ENCODE data around the gene APOBEC3H. TPM values are rescaled to one million over a fixed set of nuclear protein-coding genes. Genes with fewer than 3 reads are reported as not detected.
"Not testable (repeated sequence)": the region's sequence is repeated elsewhere in the genome, so short reads cannot be mapped to it uniquely, and the experiment has no call there.

APOBEC3H gene
- 10 to 100 TPM; 11.9 to 13.2 TPM for total RNA-seq

GRCh38 chr22:39097098-39098020 is at the start of gene APOBEC3H:
APOBEC3H (plus strand) TSS chr22:39097244; CDS start chr22:39100279, 3,035 bp downstream.
- Mint-ChIP-seq H3K27ac (peak within 1 kb of the TSS; percentile 84), H3K4me1 (ENCODE audit: low read depth) (peaks cover 74% of the 10 kb centered on the region), H3K36me3 (ENCODE audit: low read depth) (no peaks in the 10 kb centered on the region), H3K9me3 (no peaks in the 10 kb centered on the region), H3K4me3 (peak within 1 kb of the TSS; percentile 67), H3K27me3 (ENCODE audit: low read depth) (no peaks in the 10 kb centered on the region)
- CTCF ChIA-PET, result interaction anchor here (1.1 kb wide), 1 partner anchor 236 kb away, joined by 3 read pairs; no protein-coding TSS in a partner anchor
- peak; percentile 71 for DNase-seq
- intact Hi-C loops (cut with micrococcal nuclease), result loop anchor here (5.0 kb wide), 1 partner anchor 390 kb away; the partner anchor contains the start of gene GTPBP1

GRCh38 chr22:39049486-39049885 is 47.6 kb upstream of the APOBEC3H start:
- H3K4me3 Mint-ChIP-seq; H3K9me3 Mint-ChIP-seq; H3K27me3 Mint-ChIP-seq (ENCODE audit: low read depth); H3K27ac Mint-ChIP-seq; H3K36me3 Mint-ChIP-seq (ENCODE audit: low read depth); intact Hi-C loops (cut with micrococcal nuclease); H3K4me1 Mint-ChIP-seq (ENCODE audit: low read depth); CTCF ChIA-PET; DNase-seq: not testable (repeated sequence)

GRCh38 chr22:39051844-39052495 is 45.1 kb upstream of the APOBEC3H start:
- CTCF ChIA-PET; H3K4me3 Mint-ChIP-seq; H3K27me3 Mint-ChIP-seq (ENCODE audit: low read depth); H3K27ac Mint-ChIP-seq; H3K9me3 Mint-ChIP-seq; H3K36me3 Mint-ChIP-seq (ENCODE audit: low read depth); H3K4me1 Mint-ChIP-seq (ENCODE audit: low read depth); intact Hi-C loops (cut with micrococcal nuclease); DNase-seq: not testable (repeated sequence)

GRCh38 chr22:39055658-39056057 is 41.4 kb upstream of the APOBEC3H start:
- Mint-ChIP-seq H3K9me3 (no peaks in the 10 kb centered on the region), H3K36me3 (ENCODE audit: low read depth) (no peaks in the 10 kb centered on the region), H3K27me3 (ENCODE audit: low read depth) (no peaks in the 10 kb centered on the region), H3K4me1 (ENCODE audit: low read depth) (no peaks in the 10 kb centered on the region), H3K4me3 (no peak overlapping the region), H3K27ac (no peak overlapping the region)
- intact Hi-C loops (cut with micrococcal nuclease), result no loop called here
- DNase-seq, result no peak
- CTCF ChIA-PET, result interaction anchor here (0.6 kb wide), 1 partner anchor 166 kb away, joined by 6 read pairs; no protein-coding TSS in a partner anchor

- H3K36me3 Mint-ChIP-seq (ENCODE audit: low read depth); H3K27ac Mint-ChIP-seq; intact Hi-C loops (cut with micrococcal nuclease); CTCF ChIA-PET; H3K4me3 Mint-ChIP-seq; H3K27me3 Mint-ChIP-seq (ENCODE audit: low read depth); H3K9me3 Mint-ChIP-seq; DNase-seq; H3K4me1 Mint-ChIP-seq (ENCODE audit: low read depth): not testable (repeated sequence)
Observed at GRCh38 chr22:39061290-39061689, 35.8 kb upstream of the APOBEC3H start.

GRCh38 chr22:39061951-39062350 is 35.1 kb upstream of the APOBEC3H start:
- intact Hi-C loops (cut with micrococcal nuclease); H3K27me3 Mint-ChIP-seq (ENCODE audit: low read depth); H3K27ac Mint-ChIP-seq; DNase-seq; CTCF ChIA-PET; H3K4me3 Mint-ChIP-seq; H3K9me3 Mint-ChIP-seq; H3K36me3 Mint-ChIP-seq (ENCODE audit: low read depth); H3K4me1 Mint-ChIP-seq (ENCODE audit: low read depth): not testable (repeated sequence)

- H3K27ac Mint-ChIP-seq; H3K27me3 Mint-ChIP-seq (ENCODE audit: low read depth): not testable (repeated sequence)
Observed at GRCh38 chr22:39063904-39064303, 33.1 kb upstream of the APOBEC3H start.

GRCh38 chr22:39066442-39067276 is 30.4 kb upstream of the APOBEC3H start:
- not testable (repeated sequence) for H3K9me3 Mint-ChIP-seq; H3K27me3 Mint-ChIP-seq (ENCODE audit: low read depth)

More at GRCh38 chr22:39063904-39064303, 33.1 kb upstream of the APOBEC3H start:
- intact Hi-C loops (cut with micrococcal nuclease); H3K9me3 Mint-ChIP-seq; H3K4me3 Mint-ChIP-seq; DNase-seq; H3K4me1 Mint-ChIP-seq (ENCODE audit: low read depth); H3K36me3 Mint-ChIP-seq (ENCODE audit: low read depth): not testable (repeated sequence)
- CTCF ChIA-PET, result interaction anchor here (1.1 kb wide), 1 partner anchor 60 kb away, joined by 3 read pairs; no protein-coding TSS in a partner anchor

GRCh38 chr22:39068033-39068785 is 28.8 kb upstream of the APOBEC3H start:
- Mint-ChIP-seq H3K4me1 (ENCODE audit: low read depth) (peaks cover 3% of the 10 kb centered on the region), H3K4me3 (no peak overlapping the region), H3K9me3 (no peaks in the 10 kb centered on the region), H3K36me3 (ENCODE audit: low read depth) (no peaks in the 10 kb centered on the region), H3K27ac (no peak overlapping the region), H3K27me3 (ENCODE audit: low read depth) (no peaks in the 10 kb centered on the region)
- CTCF ChIA-PET, result interaction anchor here (0.6 kb wide), 1 partner anchor 184 kb away, joined by 3 read pairs; no protein-coding TSS in a partner anchor
- DNase-seq, result no peak
- intact Hi-C loops (cut with micrococcal nuclease), result no loop called here

More at GRCh38 chr22:39066442-39067276, 30.4 kb upstream of the APOBEC3H start:
- H3K27ac Mint-ChIP-seq; intact Hi-C loops (cut with micrococcal nuclease); DNase-seq; H3K4me1 Mint-ChIP-seq (ENCODE audit: low read depth); H3K4me3 Mint-ChIP-seq; H3K36me3 Mint-ChIP-seq (ENCODE audit: low read depth); CTCF ChIA-PET: not testable (repeated sequence)

GRCh38 chr22:39070186-39070585 is 26.9 kb upstream of the APOBEC3H start:
- peaks cover 3% of the 10 kb centered on the region for H3K4me1 Mint-ChIP-seq (ENCODE audit: low read depth)
- H3K27me3 Mint-ChIP-seq (ENCODE audit: low read depth), result no peaks in the 10 kb centered on the region
- no peak overlapping the region for H3K4me3 Mint-ChIP-seq
- intact Hi-C loops (cut with micrococcal nuclease), result no loop called here
- DNase-seq, result no peak
- CTCF ChIA-PET, result no interaction called here
- H3K36me3 Mint-ChIP-seq (ENCODE audit: low read depth), result no peaks in the 10 kb centered on the region
- H3K27ac Mint-ChIP-seq, result no peak overlapping the region
- no peaks in the 10 kb centered on the region for H3K9me3 Mint-ChIP-seq

- H3K27me3 Mint-ChIP-seq (ENCODE audit: low read depth); H3K9me3 Mint-ChIP-seq; intact Hi-C loops (cut with micrococcal nuclease); DNase-seq; H3K4me3 Mint-ChIP-seq; H3K4me1 Mint-ChIP-seq (ENCODE audit: low read depth); CTCF ChIA-PET; H3K36me3 Mint-ChIP-seq (ENCODE audit: low read depth); H3K27ac Mint-ChIP-seq: not testable (repeated sequence)
Observed at GRCh38 chr22:39072581-39072981, 24.5 kb upstream of the APOBEC3H start.
